Measurements from ENCODE around the gene PAK4. TPM values are rescaled to one million over a fixed set of nuclear protein-coding genes. Genes with fewer than 3 reads are reported as not detected.

The PAK4 gene
- total and polyA plus RNA-seq, 2 of the 13 experiments (the other 11 are each of a cell fraction or from before 2014, with no cell fraction given), result 9.5 to 17.8 TPM

DNA sequence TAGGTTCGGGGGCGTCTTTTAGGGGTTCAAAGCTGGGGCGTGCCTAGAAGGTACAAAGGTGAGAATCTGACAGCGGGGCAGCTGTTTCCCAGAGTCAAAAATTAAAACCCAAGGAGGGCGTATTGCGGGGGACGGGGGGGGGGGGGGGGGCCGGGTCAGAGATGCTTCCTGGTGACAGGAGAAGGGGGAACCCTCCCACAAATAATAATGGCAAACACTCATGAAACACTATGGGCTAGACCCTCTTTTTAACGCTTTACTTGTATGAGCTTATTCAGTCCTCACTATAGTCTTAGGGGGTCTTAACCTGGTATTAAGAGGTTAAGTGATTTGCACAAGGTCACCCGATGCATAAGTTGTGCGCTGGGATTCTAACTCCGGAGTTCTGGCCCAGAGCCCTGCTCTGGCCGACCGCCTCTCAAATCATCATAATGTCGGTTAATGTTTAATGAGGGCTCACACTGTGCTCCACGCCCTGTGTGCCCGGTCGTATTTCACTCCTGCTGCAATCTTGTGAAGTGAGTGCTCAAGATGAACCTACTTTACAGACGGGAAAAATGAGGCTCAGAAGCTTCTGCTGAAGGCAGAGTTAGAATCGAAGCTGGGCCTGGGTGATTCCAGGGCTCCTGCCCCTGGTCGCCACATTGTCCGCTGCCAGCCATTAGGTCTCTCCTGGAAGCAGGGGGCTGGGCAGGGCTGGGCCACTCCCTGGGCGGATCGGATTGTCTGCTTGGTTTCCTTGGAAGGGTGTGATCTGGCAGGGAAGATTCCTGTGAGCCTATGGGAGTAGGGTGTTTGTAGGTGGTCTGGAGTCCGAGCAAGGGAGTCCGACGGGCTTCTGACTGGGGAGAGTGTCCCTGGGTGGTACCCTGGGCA lies 964 bp downstream of the PAK4 start (continued):
- TF ChIP-seq NFKB2 (CRISPR knock-in tag; IDR thresholded peaks at IDR 0.05; ENCODE audit: borderline replicate concordance), result no peak
- TF ChIP-seq ZNF382 (CRISPR knock-in tag; IDR thresholded peaks at IDR 0.05; ENCODE audit: borderline replicate concordance), result no peak
- peak; percentile 79 for TF ChIP-seq HDAC2 (CRISPR knock-in tag; IDR thresholded peaks at IDR 0.05)
- TF ChIP-seq ZNF556 (CRISPR knock-in tag; IDR thresholded peaks at IDR 0.05; ENCODE audit: borderline replicate concordance), result no peak
- TF ChIP-seq ZNF468 (CRISPR knock-in tag; IDR thresholded peaks at IDR 0.05), result no peak
- no peak for TF ChIP-seq GMEB1 (CRISPR knock-in tag; IDR thresholded peaks at IDR 0.05; ENCODE audit: borderline replicate concordance)
- no peak for TF ChIP-seq RFX5 (IDR thresholded peaks at IDR 0.05; ENCODE audit: low read depth, low read length)
- no peak; the same call in 1 of the 2 replicates for TF ChIP-seq TFDP2 (CRISPR knock-in tag; IDR thresholded peaks at IDR 0.05)
- peak; percentile 2; the same call in 1 of the 2 replicates for TF ChIP-seq YEATS4 (CRISPR knock-in tag; IDR thresholded peaks at IDR 0.05; ENCODE audit: borderline replicate concordance)
- TF ChIP-seq POLR2AphosphoS5 (IDR thresholded peaks at IDR 0.05; ENCODE audit: low read depth, low read length), result peak; percentile 82
- TF ChIP-seq ZNF264 (CRISPR knock-in tag; IDR thresholded peaks at IDR 0.05), result no peak
- TF ChIP-seq, protein P1, sequence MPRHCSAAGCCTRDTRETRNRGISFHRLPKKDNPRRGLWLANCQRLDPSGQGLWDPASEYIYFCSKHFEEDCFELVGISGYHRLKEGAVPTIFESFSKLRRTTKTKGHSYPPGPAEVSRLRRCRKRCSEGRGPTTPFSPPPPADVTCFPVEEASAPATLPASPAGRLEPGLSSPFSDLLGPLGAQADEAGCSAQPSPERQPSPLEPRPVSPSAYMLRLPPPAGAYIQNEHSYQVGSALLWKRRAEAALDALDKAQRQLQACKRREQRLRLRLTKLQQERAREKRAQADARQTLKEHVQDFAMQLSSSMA (CRISPR knock-in tag; IDR thresholded peaks at IDR 0.05), result no peak
- TF ChIP-seq SIN3B (IDR thresholded peaks at IDR 0.05; ENCODE audit: low read length), result no peak
- no peak for TF ChIP-seq JDP2 (CRISPR knock-in tag; IDR thresholded peaks at IDR 0.05; ENCODE audit: borderline replicate concordance)
- no peak for TF ChIP-seq EED (CRISPR knock-in tag; IDR thresholded peaks at IDR 0.05)
- TF ChIP-seq ZNF3 (CRISPR knock-in tag; IDR thresholded peaks at IDR 0.05), result peak; percentile 90
- no peak for TF ChIP-seq ZNF747 (CRISPR knock-in tag; IDR thresholded peaks at IDR 0.05; ENCODE audit: borderline replicate concordance)
- no peak for TF ChIP-seq ZNF879 (CRISPR knock-in tag; IDR thresholded peaks at IDR 0.05)
- no peak for TF ChIP-seq NFIB (CRISPR knock-in tag; IDR thresholded peaks at IDR 0.05; ENCODE audit: borderline replicate concordance)
- TF ChIP-seq KAT7 (CRISPR knock-in tag; IDR thresholded peaks at IDR 0.05; ENCODE audit: borderline replicate concordance), result no peak
- TF ChIP-seq ZNF232 (CRISPR knock-in tag; IDR thresholded peaks at IDR 0.05; ENCODE audit: borderline replicate concordance), result 0 out of 2 replicates have a peak, but pooled peaks have one; percentile 1
- TF ChIP-seq ZNF335 (CRISPR knock-in tag; IDR thresholded peaks at IDR 0.05), result no peak
- TF ChIP-seq ERF (CRISPR knock-in tag; IDR thresholded peaks at IDR 0.05), result peak; percentile 48; the same call in 1 of the 2 replicates
- no peak for TF ChIP-seq HDAC6 (IDR thresholded peaks at IDR 0.05; ENCODE audit: low read depth, low read length)
- peak; percentile 43; the same call in 1 of the 2 replicates for TF ChIP-seq YEATS2 (CRISPR knock-in tag; IDR thresholded peaks at IDR 0.05; ENCODE audit: borderline replicate concordance)
- no peak for TF ChIP-seq IKZF1 (IDR thresholded peaks at IDR 0.05)
- no peak for TF ChIP-seq PAWR (CRISPR knock-in tag; IDR thresholded peaks at IDR 0.05; ENCODE audit: borderline replicate concordance)
- no peak for TF ChIP-seq STAT5B (CRISPR knock-in tag; IDR thresholded peaks at IDR 0.05)
- TF ChIP-seq ZNF354B (CRISPR knock-in tag; IDR thresholded peaks at IDR 0.05), result no peak
- TF ChIP-seq ZNF614 (CRISPR knock-in tag; IDR thresholded peaks at IDR 0.05; ENCODE audit: borderline replicate concordance), result no peak

Data from HepG2 (cell line).